A673 (cell line): ENCODE measurements around the gene TOR1A. TPM values are rescaled to one million over a fixed set of nuclear protein-coding genes. Genes with fewer than 3 reads are reported as not detected.

Experiments
- BruUV-seq: library from RNA; stranded (reverse); fragments of 400-500 nt; replicated peaks from 2 replicates; lab custom pipeline; 2021; lab: Mats Ljungman, UMichigan
- CTCF ChIA-PET: fragments of 300-600 bp; sonication (Branson Sonifier 250); formaldehyde crosslinking; loops from one replicate; lab custom pipeline; 2022; ENCODE audit warnings: antibody characterized with exemption; lab: Charles Lee
- POLR2A ChIA-PET: fragments of 300-600 bp; sonication (Branson Sonifier 250); formaldehyde crosslinking; loops from one replicate; lab custom pipeline; 2022; ENCODE audit warnings: antibody characterized with exemption; ENCODE audit not compliant: low non-redundant PET; lab: Charles Lee
- DNase-seq: peaks from one replicate; pipeline ENCODE4 v3.0.0-alpha.2; 2015; ENCODE audit warnings: low spot score
- H3K27ac ChIP-seq: fragments of 200-600 bp; sonication (generic); 2 replicates; pipeline ENCODE4 v1.5.1; 2016; ENCODE audit warnings: mixed run types, low read depth, mild to moderate bottlenecking, mixed read lengths, antibody characterized with exemption, low read length; ENCODE audit not compliant: poor library complexity, severe bottlenecking
- H3K27me3 ChIP-seq: fragments of 200-600 bp; sonication (generic); replicated peaks from 2 replicates; pipeline ENCODE4 v1.6.1; 2017; ENCODE audit warnings: mixed run types, low read depth, mild to moderate bottlenecking, mixed read lengths, antibody characterized with exemption, low read length; ENCODE audit not compliant: insufficient read depth, poor library complexity
- H3K36me3 ChIP-seq: fragments of 200-600 bp; sonication (generic); 2 replicates; pipeline ENCODE4 v1.6.1; 2016; ENCODE audit warnings: mixed run types, mild to moderate bottlenecking, mixed read lengths, antibody characterized with exemption, low read length; ENCODE audit not compliant: insufficient read depth, poor library complexity, severe bottlenecking
- H3K4me1 ChIP-seq: fragments of 200-600 bp; sonication (generic); 2 replicates; pipeline ENCODE4 v1.6.1; 2017; ENCODE audit warnings: mixed run types, mild to moderate bottlenecking, mixed read lengths, antibody characterized with exemption, low read length; ENCODE audit not compliant: insufficient read depth, poor library complexity, severe bottlenecking
- H3K4me3 ChIP-seq: fragments of 200-600 bp; sonication (generic); 2 replicates; pipeline ENCODE4 v1.5.1; 2016; ENCODE audit warnings: low read depth, mixed run types, mild to moderate bottlenecking, mixed read lengths, low read length; ENCODE audit not compliant: poor library complexity, severe bottlenecking
- H3K9me3 ChIP-seq: fragments of 200-600 bp; sonication (generic); 2 replicates; pipeline ENCODE4 v1.6.1; 2016; ENCODE audit warnings: mixed run types, low read depth, mild to moderate bottlenecking, mixed read lengths, antibody characterized with exemption, low read length; ENCODE audit not compliant: poor library complexity, severe bottlenecking
- CTCF ChIP-seq: fragments of 300-800, 200-600 bp; sonication (generic); conservative IDR thresholded peaks from 2 replicates; pipeline ENCODE4 v1.5.1; 2017; ENCODE audit warnings: low read depth, mild to moderate bottlenecking, antibody characterized with exemption, low read length, moderate library complexity, mixed read lengths
- EZH2 ChIP-seq: fragments of 200-600 bp; sonication (generic); IDR thresholded peaks from 2 replicates; pipeline ENCODE4 v1.6.1; 2017; ENCODE audit warnings: borderline replicate concordance, low read depth, mild to moderate bottlenecking, mixed read lengths, antibody characterized with exemption, low read length; ENCODE audit not compliant: poor library complexity, severe bottlenecking
- intact Hi-C: fragments of 100-400 bp; cut with micrococcal nuclease; formaldehyde crosslinking; loops from one replicate; pipeline ENCODE4 v1.10.0; 2022; ENCODE audit not compliant: unreplicated experiment
- total RNA-seq: library from RNA; stranded (reverse); gene quantifications from 2 replicates; pipeline ENCODE4 v1.2.3, GENCODE V29; 2021

The TOR1A gene
- total RNA-seq, 1 experiment from 2014 or later, result 46.3 TPM

DNA sequence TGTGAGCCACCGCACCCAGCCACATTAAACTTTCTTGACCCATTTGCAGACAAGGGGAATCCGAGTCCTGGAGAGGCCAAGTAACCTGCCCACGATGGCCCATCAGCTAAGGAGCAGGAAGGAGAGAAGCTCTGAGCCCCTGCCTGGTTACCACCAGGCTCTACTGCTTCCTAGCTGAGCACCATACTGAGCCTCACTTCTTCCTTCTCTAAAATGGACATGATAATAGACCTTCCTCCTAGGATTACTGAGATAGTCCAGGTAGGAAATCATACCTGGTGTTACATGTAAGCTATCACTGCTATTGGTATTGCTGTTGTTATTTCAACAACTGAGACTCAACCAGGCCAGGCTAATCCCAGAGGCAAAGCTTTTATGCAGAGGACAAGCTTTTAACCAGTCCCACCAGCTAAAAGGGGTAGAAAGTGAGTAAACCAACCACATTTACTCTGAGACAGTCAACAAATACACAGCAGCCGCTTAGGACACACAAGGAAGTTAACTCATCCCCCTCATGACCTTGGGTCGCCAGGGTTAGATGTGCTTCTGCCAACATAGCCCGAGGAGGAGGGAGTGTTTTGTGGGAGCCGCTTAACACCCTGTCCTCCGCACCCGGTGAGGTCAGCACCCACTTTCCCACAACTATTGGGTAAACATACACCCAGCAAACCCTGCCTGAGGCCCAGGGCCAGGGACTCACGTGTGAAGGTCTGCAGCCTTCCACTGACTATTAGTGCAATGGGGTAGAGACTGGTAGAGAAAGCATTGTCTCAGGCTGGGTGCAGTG lies 50.5 kb downstream of the TOR1A start:
- H3K36me3 ChIP-seq, result no peaks in the 10 kb centered on the region
- no peaks in the 10 kb centered on the region for H3K9me3 ChIP-seq
- no peaks in the 10 kb centered on the region for H3K27me3 ChIP-seq
- DNase-seq, result no peak
- H3K27ac ChIP-seq, result no peak overlapping the region
- ChIA-PET CTCF (no interaction called here), POLR2A (no interaction called here)
- intact Hi-C loops, result no loop called here
- no peak overlapping the region for H3K4me3 ChIP-seq
- no peaks in the 10 kb centered on the region for H3K4me1 ChIP-seq
- BruUV-seq, result no TSS peak
- TF ChIP-seq CTCF, result no peak
- no peak for TF ChIP-seq EZH2

DNA sequence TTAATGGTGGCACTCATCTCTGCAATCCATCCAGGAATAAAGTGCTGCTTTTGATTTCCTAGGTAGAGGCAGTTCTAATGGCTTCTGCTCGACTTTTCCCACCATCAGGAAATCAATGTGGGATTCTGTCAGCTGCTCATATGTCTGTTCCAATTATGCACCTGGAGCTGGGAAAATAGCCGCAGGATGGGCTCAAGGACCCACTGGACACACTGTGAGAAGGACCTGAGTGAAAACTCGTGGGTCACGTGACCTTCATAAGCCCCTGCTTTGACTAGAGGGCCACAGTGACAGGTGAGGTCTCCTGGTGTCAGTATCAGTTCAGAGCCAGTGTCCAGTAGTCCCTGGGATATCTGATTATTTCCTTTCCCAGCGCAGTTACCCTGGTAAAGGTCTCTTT lies 53.2 kb downstream of the TOR1A start:
- DNase-seq, result no peak
- Histone ChIP-seq H3K9me3 (no peaks in the 10 kb centered on the region), H3K36me3 (no peaks in the 10 kb centered on the region), H3K27ac (no peak overlapping the region), H3K4me1 (no peaks in the 10 kb centered on the region), H3K27me3 (no peaks in the 10 kb centered on the region), H3K4me3 (no peak overlapping the region)
- no TSS peak for BruUV-seq
- TF ChIP-seq CTCF (no peak), EZH2 (no peak)
- ChIA-PET POLR2A (no interaction called here), CTCF (no interaction called here)
- intact Hi-C loops, result no loop called here

- ChIA-PET CTCF (interaction anchor here (1.4 kb wide), 1 partner anchor 32 kb away, joined by 3 read pairs; no protein-coding TSS in a partner anchor), POLR2A (no interaction called here)
- H3K27ac ChIP-seq, result no peak overlapping the region
- no peaks in the 10 kb centered on the region for H3K9me3 ChIP-seq
- H3K4me1 ChIP-seq, result no peaks in the 10 kb centered on the region
- H3K36me3 ChIP-seq, result no peaks in the 10 kb centered on the region
- H3K27me3 ChIP-seq, result no peaks in the 10 kb centered on the region
- no TSS peak for BruUV-seq
- TF ChIP-seq EZH2, result no peak
- no peak for TF ChIP-seq CTCF
- intact Hi-C loops, result no loop called here
- no peak for DNase-seq
- H3K4me3 ChIP-seq, result no peak overlapping the region
Measured at GRCh38 chr9:129769669-129770068, 54.3 kb downstream of the TOR1A start.
